WTC11 (cell line): Measurements from ENCODE around the gene BICDL2. TPM values are rescaled to one million over a fixed set of nuclear protein-coding genes. Genes with fewer than 3 reads are reported as not detected.

Experiments
- ARID4B ChIP-seq: sonication (generic); formaldehyde crosslinking; IDR thresholded peaks from 2 replicates; pipeline ENCODE4 v1.8.0; 2023; ENCODE audit warnings: missing genetic modification reagents, mild to moderate bottlenecking, borderline replicate concordance
- CREM ChIP-seq: sonication (generic); formaldehyde crosslinking; IDR thresholded peaks from 2 replicates; pipeline ENCODE4 v1.8.1; 2022; ENCODE audit warnings: mild to moderate bottlenecking, missing genetic modification reagents, moderate library complexity
- ELF4 ChIP-seq: sonication (generic); formaldehyde crosslinking; IDR thresholded peaks from 2 replicates; pipeline ENCODE4 v1.8.1; 2022; ENCODE audit warnings: low read depth, mild to moderate bottlenecking, moderate library complexity, missing genetic modification reagents
- ESRRA ChIP-seq: sonication (generic); formaldehyde crosslinking; IDR thresholded peaks from 2 replicates; pipeline ENCODE4 v1.8.1; 2022; ENCODE audit warnings: mild to moderate bottlenecking, missing genetic modification reagents, borderline replicate concordance
- FOXP4 ChIP-seq: sonication (generic); formaldehyde crosslinking; IDR thresholded peaks from 2 replicates; pipeline ENCODE4 v1.8.0; 2022; ENCODE audit warnings: mild to moderate bottlenecking, missing genetic modification reagents
- GRHL2 ChIP-seq: fragments of 250-450 bp; sonication (Bioruptor Pico); IDR thresholded peaks from 2 replicates; pipeline ENCODE4 v1.8.0; 2022; ENCODE audit warnings: mild to moderate bottlenecking, moderate library complexity; ENCODE audit not compliant: insufficient replicate concordance, severe bottlenecking
- GTF2I ChIP-seq: fragments of 250-450 bp; sonication (Bioruptor Pico); conservative IDR thresholded peaks from 2 replicates; pipeline ENCODE4 v1.4.0; 2021; ENCODE audit warnings: mild to moderate bottlenecking
- IRF1 ChIP-seq: sonication (generic); formaldehyde crosslinking; IDR thresholded peaks from 2 replicates; pipeline ENCODE4 v1.8.0; 2023; ENCODE audit warnings: missing genetic modification reagents
- JAZF1 ChIP-seq: fragments of 250-450 bp; sonication (Bioruptor Pico); IDR thresholded peaks from 2 replicates; pipeline ENCODE4 v1.9.0; 2021; ENCODE audit warnings: moderate library complexity, mild to moderate bottlenecking, inconsistent platforms
- JUN ChIP-seq: sonication (generic); formaldehyde crosslinking; IDR thresholded peaks from 2 replicates; pipeline ENCODE4 v1.8.0; 2023; ENCODE audit warnings: mild to moderate bottlenecking, missing genetic modification reagents
- NFE2L1 ChIP-seq: sonication (generic); formaldehyde crosslinking; IDR thresholded peaks from 2 replicates; pipeline ENCODE4 v1.8.1; 2023; ENCODE audit warnings: missing genetic modification reagents
- PREB ChIP-seq: sonication (generic); formaldehyde crosslinking; IDR thresholded peaks from 2 replicates; pipeline ENCODE4 v1.8.1; 2022; ENCODE audit warnings: mild to moderate bottlenecking, missing genetic modification reagents, moderate library complexity, borderline replicate concordance
- RELA ChIP-seq: sonication (generic); formaldehyde crosslinking; IDR thresholded peaks from 2 replicates; pipeline ENCODE4 v1.8.1; 2022; ENCODE audit warnings: missing genetic modification reagents, mild to moderate bottlenecking, borderline replicate concordance
- RORB ChIP-seq: fragments of 250-450 bp; sonication (Bioruptor Pico); IDR thresholded peaks from 2 replicates; pipeline ENCODE4 v1.9.0; 2021; ENCODE audit warnings: mild to moderate bottlenecking
- STAT6 ChIP-seq: sonication (generic); formaldehyde crosslinking; conservative IDR thresholded peaks from 2 replicates; pipeline ENCODE4 v1.8.1; 2023; ENCODE audit warnings: mild to moderate bottlenecking, low read depth, missing genetic modification reagents, moderate library complexity
- TCF7 ChIP-seq: sonication (generic); formaldehyde crosslinking; IDR thresholded peaks from 2 replicates; pipeline ENCODE4 v1.8.0; 2022; ENCODE audit warnings: mild to moderate bottlenecking, low read depth, missing genetic modification reagents, moderate library complexity
- TEAD4 ChIP-seq: sonication (generic); formaldehyde crosslinking; IDR thresholded peaks from 2 replicates; pipeline ENCODE4 v1.8.0; 2022; ENCODE audit warnings: mild to moderate bottlenecking, missing genetic modification reagents
- USF2 ChIP-seq: sonication (generic); formaldehyde crosslinking; IDR thresholded peaks from 2 replicates; pipeline ENCODE4 v1.8.1; 2023; ENCODE audit warnings: mild to moderate bottlenecking, missing genetic modification reagents, moderate library complexity
- ZBTB43 ChIP-seq: sonication (generic); formaldehyde crosslinking; IDR thresholded peaks from 2 replicates; pipeline ENCODE4 v1.8.1; 2023; ENCODE audit warnings: mild to moderate bottlenecking, missing genetic modification reagents
- ZNF121 ChIP-seq: sonication (generic); formaldehyde crosslinking; IDR thresholded peaks from 2 replicates; pipeline ENCODE4 v1.8.0; 2023; ENCODE audit warnings: missing genetic modification reagents
- ZNF317 ChIP-seq: sonication (generic); formaldehyde crosslinking; IDR thresholded peaks from 2 replicates; pipeline ENCODE4 v1.8.1; 2023; ENCODE audit warnings: low read depth, mild to moderate bottlenecking, moderate library complexity, missing genetic modification reagents, borderline replicate concordance
- ZNF423 ChIP-seq: fragments of 250-450 bp; sonication (Bioruptor Pico); IDR thresholded peaks from 2 replicates; pipeline ENCODE4 v2.1.2; 2022; ENCODE audit warnings: mild to moderate bottlenecking, moderate library complexity
- ZNF512 ChIP-seq: sonication (generic); formaldehyde crosslinking; IDR thresholded peaks from 2 replicates; pipeline ENCODE4 v1.8.1; 2022; ENCODE audit warnings: missing genetic modification reagents, borderline replicate concordance
- total RNA-seq: library from RNA; stranded (reverse); gene quantifications from 3 replicates; pipeline ENCODE4 v1.2.3, GENCODE V29; 2021

The BICDL2 gene
- total RNA-seq, 1 experiment from 2014 or later, result 28.2 TPM

GRCh38 chr16:3007957-3008689 lies 28.6 kb downstream of the BICDL2 start (continued):
- TF ChIP-seq ARID4B (CRISPR knock-in tag), result peak; percentile 30; the same call in 1 of the 2 replicates
- TF ChIP-seq RORB (CRISPR knock-in tag), result no peak
- TF ChIP-seq JAZF1 (CRISPR knock-in tag), result no peak
- no peak for TF ChIP-seq NFE2L1 (CRISPR knock-in tag)
- 0 out of 2 replicates have a peak, but pooled peaks have one; percentile 50 for TF ChIP-seq TCF7 (CRISPR knock-in tag)
- TF ChIP-seq ESRRA (CRISPR knock-in tag), result peak; percentile 70; the same call in 1 of the 2 replicates
- TF ChIP-seq GTF2I, result peak; percentile 91
- TF ChIP-seq ZBTB43 (CRISPR knock-in tag), result no peak
- no peak for TF ChIP-seq ELF4 (CRISPR knock-in tag)
- peak; percentile 45; the same call in 1 of the 2 replicates for TF ChIP-seq CREM (CRISPR knock-in tag)
- peak; percentile 90 for TF ChIP-seq TEAD4 (CRISPR knock-in tag)
- TF ChIP-seq ZNF512 (CRISPR knock-in tag), result no peak
- 0 out of 2 replicates have a peak, but pooled peaks have one; percentile 51 for TF ChIP-seq ZNF121 (CRISPR knock-in tag)
- no peak for TF ChIP-seq STAT6 (CRISPR knock-in tag)
- peak; percentile 68 for TF ChIP-seq ZNF423 (CRISPR knock-in tag)
- no peak for TF ChIP-seq JUN
- TF ChIP-seq GRHL2 (CRISPR knock-in tag), result no peak
- no peak for TF ChIP-seq RELA (CRISPR knock-in tag)
- no peak for TF ChIP-seq USF2 (CRISPR knock-in tag)
- peak; percentile 84; the same call in 1 of the 2 replicates for TF ChIP-seq FOXP4
- no peak for TF ChIP-seq PREB (CRISPR knock-in tag)
- TF ChIP-seq IRF1 (CRISPR knock-in tag), result no peak
- TF ChIP-seq ZNF317 (CRISPR knock-in tag), result no peak
